ENCODE data around the gene FARS2.
"Not testable (repeated sequence)": the region's sequence is repeated elsewhere in the genome, so short reads cannot be mapped to it uniquely, and the experiment has no call there.

The FARS2 gene

DNA sequence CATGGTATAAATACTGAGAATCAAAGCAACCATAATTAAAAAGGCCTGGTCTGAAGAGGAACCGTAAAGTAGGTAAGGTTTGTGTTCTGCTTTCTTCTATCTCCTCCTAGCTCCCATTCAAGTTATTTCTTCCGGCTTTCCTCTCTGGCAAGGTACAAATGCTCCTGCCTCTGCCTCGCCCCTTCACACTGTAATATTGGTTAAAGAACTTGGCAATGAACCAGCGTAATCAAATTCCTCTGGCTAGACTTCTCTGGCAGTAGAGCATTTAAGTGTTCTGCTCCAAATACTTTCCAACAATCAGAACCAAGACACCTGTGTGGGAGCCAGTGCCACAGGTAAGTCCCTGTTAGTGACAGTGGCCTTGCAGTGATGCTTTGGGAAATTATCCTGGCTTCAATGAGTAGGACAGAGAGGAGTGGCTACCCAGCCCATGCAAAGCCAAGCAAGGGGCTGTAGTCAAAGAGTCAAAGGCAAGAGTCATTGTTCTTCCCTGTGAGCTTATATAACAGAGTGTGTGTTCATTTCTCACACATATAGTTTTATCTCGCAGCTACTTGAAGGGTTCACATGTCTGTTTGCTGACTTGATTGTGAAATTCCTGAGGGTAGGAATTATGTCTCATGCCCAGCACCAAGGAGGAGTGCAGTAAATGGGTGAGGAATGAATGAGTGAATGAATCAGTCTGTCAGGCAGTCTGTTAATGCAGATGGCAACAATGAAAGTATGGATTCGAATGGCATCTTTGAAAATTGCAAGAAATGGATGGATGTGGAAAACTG, 416.1 kb downstream of the FARS2 start:
- DNase-seq (ENCODE audit: low spot score) = no peak
- TF ChIP-seq, protein P1, sequence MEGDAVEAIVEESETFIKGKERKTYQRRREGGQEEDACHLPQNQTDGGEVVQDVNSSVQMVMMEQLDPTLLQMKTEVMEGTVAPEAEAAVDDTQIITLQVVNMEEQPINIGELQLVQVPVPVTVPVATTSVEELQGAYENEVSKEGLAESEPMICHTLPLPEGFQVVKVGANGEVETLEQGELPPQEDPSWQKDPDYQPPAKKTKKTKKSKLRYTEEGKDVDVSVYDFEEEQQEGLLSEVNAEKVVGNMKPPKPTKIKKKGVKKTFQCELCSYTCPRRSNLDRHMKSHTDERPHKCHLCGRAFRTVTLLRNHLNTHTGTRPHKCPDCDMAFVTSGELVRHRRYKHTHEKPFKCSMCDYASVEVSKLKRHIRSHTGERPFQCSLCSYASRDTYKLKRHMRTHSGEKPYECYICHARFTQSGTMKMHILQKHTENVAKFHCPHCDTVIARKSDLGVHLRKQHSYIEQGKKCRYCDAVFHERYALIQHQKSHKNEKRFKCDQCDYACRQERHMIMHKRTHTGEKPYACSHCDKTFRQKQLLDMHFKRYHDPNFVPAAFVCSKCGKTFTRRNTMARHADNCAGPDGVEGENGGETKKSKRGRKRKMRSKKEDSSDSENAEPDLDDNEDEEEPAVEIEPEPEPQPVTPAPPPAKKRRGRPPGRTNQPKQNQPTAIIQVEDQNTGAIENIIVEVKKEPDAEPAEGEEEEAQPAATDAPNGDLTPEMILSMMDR (IDR thresholded peaks at IDR 0.05) = no peak
- no peak overlapping the region for H3K4me3 ChIP-seq
- no peak overlapping the region for H3K27ac ChIP-seq

DNA sequence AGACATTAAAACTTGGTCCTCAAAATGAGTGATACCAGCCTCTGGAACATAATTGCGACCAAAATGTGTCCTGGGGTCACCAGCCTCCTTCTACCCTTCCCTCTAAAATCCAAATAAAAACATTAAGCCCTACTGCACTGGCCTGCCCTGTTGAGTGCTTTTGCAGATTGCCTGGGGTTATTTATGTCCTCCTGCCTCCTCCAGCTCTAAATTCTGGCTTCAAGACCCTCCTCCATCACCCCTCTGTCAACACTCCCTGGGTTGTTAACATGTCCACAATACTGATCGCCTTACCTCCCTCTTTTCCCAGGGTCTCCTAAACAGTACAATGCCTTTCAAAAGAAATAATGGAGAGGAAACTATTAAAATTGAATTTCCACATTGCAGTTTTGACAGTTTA, 418.0 kb downstream of the FARS2 start:
- Histone ChIP-seq H3K4me3 (no peak overlapping the region), H3K27ac (no peak overlapping the region)
- TF ChIP-seq, protein P1 (IDR thresholded peaks at IDR 0.05) = no peak
- DNase-seq (ENCODE audit: low spot score) = no peak

DNA sequence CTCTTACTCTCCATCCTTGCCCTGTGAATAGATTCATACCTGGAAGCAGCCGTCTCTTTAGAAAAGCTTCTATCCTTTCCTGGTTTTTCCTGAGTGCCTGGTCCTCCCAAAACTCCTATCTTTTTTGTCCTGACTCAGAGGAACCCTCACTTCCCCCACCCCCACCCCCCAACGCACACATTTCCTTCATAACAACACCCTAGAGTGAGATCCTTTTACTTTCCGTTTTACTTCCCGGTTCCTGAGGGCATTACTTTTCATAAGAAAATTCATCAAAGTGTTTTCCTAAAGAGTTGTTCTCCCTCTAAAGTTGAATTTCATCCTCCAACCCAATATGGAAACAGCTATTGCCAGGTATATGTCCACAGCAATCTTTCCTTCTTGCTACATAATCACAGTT, 418.4 kb downstream of the FARS2 start:
- Histone ChIP-seq H3K27ac (no peak overlapping the region), H3K4me3 (no peak overlapping the region)
- TF ChIP-seq, protein P1 (IDR thresholded peaks at IDR 0.05) = no peak
- no peak for DNase-seq (ENCODE audit: low spot score)

DNA sequence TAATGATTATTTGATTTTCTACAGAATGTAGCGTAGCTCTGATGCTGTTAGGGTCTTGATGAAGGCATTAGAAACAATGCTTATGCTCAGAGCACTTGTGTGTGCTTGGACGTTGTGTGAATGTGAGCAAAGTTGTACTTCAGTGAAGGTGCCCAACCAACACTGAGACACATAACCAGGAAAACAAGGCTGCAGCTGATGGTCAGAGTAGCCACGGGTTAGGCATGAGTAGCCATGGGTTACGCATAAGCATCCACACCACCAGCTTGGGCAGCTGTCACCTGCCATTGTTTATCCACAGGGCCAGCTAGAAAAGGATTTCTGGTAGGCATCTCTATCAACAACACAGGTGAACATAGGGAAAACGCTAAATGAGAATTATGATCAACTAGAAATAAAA, 418.8 kb downstream of the FARS2 start:
- no peak for DNase-seq (ENCODE audit: low spot score)
- TF ChIP-seq, protein P1 (IDR thresholded peaks at IDR 0.05) = no peak
- Histone ChIP-seq H3K27ac (no peak overlapping the region), H3K4me3 (no peak overlapping the region)

DNA sequence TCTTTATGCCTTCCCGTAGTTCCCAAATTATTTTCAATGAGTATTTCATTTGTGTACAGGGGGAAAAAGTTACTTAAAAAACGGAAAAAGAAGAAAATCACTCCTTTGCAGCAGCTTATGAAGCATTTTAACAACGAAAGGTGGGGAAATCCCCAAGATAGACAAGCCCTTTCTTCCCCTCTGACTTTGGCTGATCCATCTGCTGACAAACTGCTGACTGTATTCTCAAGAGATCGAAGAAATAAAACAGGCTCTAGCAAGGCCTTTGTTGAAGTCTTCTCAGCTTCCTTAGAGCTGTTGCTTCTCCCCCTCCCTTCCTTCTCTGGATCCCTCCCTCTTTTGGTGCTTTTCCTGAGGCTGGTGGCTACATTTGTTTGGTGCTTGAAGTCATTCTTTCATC, 420.2 kb downstream of the FARS2 start:
- TF ChIP-seq, protein P1 (IDR thresholded peaks at IDR 0.05) = no peak
- Histone ChIP-seq H3K4me3 (no peak overlapping the region), H3K27ac (no peak overlapping the region)
- no peak for DNase-seq (ENCODE audit: low spot score)

DNA sequence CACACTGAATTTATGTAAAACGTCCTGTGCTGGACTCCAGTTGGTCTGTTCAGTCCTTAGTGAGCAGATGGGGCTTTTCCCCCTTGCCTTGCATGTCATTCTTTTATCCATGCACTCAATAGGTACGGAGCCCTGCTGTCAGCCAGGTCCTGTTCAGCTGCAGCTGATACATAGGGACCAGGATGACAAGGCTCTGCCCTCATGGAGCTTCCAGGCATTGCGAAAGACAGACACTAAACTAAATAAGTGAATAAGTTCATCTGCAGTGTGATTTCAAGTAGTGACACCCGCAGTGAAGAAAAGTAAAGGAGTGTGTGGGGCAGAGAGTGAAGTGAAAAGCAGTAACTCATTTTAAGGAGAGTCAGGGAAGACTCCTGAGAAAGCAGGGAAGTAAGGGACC, 421.2 kb downstream of the FARS2 start:
- Histone ChIP-seq H3K27ac (no peak overlapping the region), H3K4me3 (no peak overlapping the region)
- TF ChIP-seq, protein P1 (IDR thresholded peaks at IDR 0.05) = no peak
- DNase-seq (ENCODE audit: low spot score) = no peak

DNA sequence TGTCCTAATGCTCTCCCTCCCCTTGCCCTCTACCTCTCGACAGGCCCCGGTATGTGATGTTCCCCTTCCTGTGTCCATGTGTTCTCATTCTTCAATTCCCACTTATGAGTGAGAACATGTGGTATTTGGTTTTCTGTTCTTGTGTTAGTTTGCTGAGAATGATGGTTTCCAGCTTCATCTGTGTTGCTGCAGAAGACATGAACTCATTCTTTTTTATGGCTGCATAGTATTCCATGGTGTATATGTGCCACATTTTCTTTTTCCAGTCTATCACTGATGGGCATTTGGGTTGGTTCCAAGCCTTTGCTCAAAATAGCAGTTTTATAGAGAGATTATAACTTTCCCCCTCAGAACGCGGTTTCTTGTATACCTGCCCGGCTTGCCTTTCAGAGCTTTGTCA, 422.4 kb downstream of the FARS2 start:
- H3K4me3 ChIP-seq; H3K27ac ChIP-seq; DNase-seq (ENCODE audit: low spot score): not testable (repeated sequence)

Measured in coronary artery (tissue), 2 donors.